ENCODE data around the gene NCDN. TPM values are rescaled to one million over a fixed set of nuclear protein-coding genes. Genes with fewer than 3 reads are reported as not detected.
"Not testable (repeated sequence)": the region's sequence is repeated elsewhere in the genome, so short reads cannot be mapped to it uniquely, and the experiment has no call there.

Gene NCDN
- total and polyA plus RNA-seq, 2 donors (not counting 1 experiment from before 2014, with no cell fraction given): 18.1 to 33.2 TPM

DNA sequence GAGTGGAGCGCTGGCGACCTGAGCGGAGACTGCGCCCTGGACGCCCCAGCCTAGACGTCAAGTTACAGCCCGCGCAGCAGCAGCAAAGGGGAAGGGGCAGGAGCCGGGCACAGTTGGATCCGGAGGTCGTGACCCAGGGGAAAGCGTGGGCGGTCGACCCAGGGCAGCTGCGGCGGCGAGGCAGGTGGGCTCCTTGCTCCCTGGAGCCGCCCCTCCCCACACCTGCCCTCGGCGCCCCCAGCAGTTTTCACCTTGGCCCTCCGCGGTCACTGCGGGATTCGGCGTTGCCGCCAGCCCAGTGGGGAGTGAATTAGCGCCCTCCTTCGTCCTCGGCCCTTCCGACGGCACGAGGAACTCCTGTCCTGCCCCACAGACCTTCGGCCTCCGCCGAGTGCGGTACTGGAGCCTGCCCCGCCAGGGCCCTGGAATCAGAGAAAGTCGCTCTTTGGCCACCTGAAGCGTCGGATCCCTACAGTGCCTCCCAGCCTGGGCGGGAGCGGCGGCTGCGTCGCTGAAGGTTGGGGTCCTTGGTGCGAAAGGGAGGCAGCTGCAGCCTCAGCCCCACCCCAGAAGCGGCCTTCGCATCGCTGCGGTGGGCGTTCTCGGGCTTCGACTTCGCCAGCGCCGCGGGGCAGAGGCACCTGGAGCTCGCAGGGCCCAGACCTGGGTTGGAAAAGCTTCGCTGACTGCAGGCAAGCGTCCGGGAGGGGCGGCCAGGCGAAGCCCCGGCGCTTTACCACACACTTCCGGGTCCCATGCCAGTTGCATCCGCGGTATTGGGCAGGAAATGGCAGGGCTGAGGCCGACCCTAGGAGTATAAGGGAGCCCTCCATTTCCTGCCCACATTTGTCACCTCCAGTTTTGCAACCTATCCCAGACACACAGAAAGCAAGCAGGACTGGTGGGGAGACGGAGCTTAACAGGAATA lies 19.7 kb downstream of the NCDN start:
- no peaks in the 10 kb centered on the region for H3K79me2 ChIP-seq (ENCODE audit: control insufficient read depth, insufficient read depth, low read length)
- no peak for DNase-seq (ENCODE audit: low read depth in 2 of 2)
- no peak overlapping the region for H3K9ac ChIP-seq (ENCODE audit: insufficient read depth, low read length)
- H3K9me3 ChIP-seq (ENCODE audit: control insufficient read depth, insufficient read depth, low read depth, low read length): no peaks in the 10 kb centered on the region
- H2AFZ ChIP-seq (ENCODE audit: low read length): peak overlapping the region; percentile 73
- H3K4me2 ChIP-seq (ENCODE audit: extremely low read depth, insufficient read depth, low read length): peak overlapping the region; percentile 65
- peak overlapping the region in 3 of 4 experiments; percentile 12 to 22 (median 13) for H3K4me3 ChIP-seq (replicated peaks in 1 of 4; ENCODE audit: control extremely low read depth in 1 of 4, insufficient read depth in 1 of 4, low read depth in 3 of 4, low read length in 4 of 4)
- H3K27ac ChIP-seq (ENCODE audit: insufficient read depth, low read length): no peak overlapping the region
- H3K27me3 ChIP-seq (ENCODE audit: control insufficient read depth, insufficient read depth, low read length): peaks cover 12% of the 10 kb centered on the region
- H4K20me1 ChIP-seq (ENCODE audit: control insufficient read depth, extremely low read depth, insufficient read depth, low read length): no peaks in the 10 kb centered on the region
- no peaks in the 10 kb centered on the region for H3K36me3 ChIP-seq (ENCODE audit: control insufficient read depth, insufficient read depth, low read length)
- no peaks in the 10 kb centered on the region for H3K4me1 ChIP-seq (ENCODE audit: control insufficient read depth, extremely low read depth, insufficient read depth, low read length)
- TF ChIP-seq EZH2 (IDR thresholded peaks at IDR 0.05; ENCODE audit: low read length, missing control alignments): no peak
- TF ChIP-seq, protein P1, sequence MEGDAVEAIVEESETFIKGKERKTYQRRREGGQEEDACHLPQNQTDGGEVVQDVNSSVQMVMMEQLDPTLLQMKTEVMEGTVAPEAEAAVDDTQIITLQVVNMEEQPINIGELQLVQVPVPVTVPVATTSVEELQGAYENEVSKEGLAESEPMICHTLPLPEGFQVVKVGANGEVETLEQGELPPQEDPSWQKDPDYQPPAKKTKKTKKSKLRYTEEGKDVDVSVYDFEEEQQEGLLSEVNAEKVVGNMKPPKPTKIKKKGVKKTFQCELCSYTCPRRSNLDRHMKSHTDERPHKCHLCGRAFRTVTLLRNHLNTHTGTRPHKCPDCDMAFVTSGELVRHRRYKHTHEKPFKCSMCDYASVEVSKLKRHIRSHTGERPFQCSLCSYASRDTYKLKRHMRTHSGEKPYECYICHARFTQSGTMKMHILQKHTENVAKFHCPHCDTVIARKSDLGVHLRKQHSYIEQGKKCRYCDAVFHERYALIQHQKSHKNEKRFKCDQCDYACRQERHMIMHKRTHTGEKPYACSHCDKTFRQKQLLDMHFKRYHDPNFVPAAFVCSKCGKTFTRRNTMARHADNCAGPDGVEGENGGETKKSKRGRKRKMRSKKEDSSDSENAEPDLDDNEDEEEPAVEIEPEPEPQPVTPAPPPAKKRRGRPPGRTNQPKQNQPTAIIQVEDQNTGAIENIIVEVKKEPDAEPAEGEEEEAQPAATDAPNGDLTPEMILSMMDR (conservative IDR thresholded peaks at IDR 0.05 in 1 of 2, IDR thresholded peaks at IDR 0.05 in 1 of 2; ENCODE audit: low read depth in 1 of 2, low read length in 2 of 2): no peak

DNA sequence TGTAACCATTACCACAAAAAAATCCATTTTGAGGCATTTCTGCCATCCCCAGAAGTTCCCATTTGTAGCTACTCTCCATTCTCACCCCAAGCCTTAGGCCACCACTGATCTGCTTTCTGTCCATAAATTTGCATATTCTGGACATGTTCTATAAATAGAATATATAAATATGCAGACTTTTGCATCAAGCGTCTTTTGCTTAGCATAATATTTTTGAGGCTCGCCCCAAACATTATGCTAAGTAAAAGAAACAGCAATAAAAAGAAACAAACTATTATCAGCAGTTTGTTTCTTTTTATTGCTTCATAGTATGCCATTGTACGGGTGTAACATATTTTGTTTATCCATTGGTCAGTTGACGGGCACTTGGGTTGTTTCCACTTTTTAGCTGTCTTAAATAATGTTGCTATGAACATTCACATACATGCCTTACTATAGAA lies 23.4 kb downstream of the NCDN start:
- H4K20me1 ChIP-seq (ENCODE audit: control insufficient read depth, extremely low read depth, insufficient read depth, low read length): no peaks in the 10 kb centered on the region
- H3K27ac ChIP-seq (ENCODE audit: insufficient read depth, low read length): no peak overlapping the region
- H3K4me1 ChIP-seq (ENCODE audit: control insufficient read depth, extremely low read depth, insufficient read depth, low read length): no peaks in the 10 kb centered on the region
- no peaks in the 10 kb centered on the region for H3K79me2 ChIP-seq (ENCODE audit: control insufficient read depth, insufficient read depth, low read length)
- H2AFZ ChIP-seq (ENCODE audit: low read length): no peak overlapping the region
- H3K27me3 ChIP-seq (ENCODE audit: control insufficient read depth, insufficient read depth, low read length): peaks cover 7% of the 10 kb centered on the region
- no peak overlapping the region for H3K4me2 ChIP-seq (ENCODE audit: extremely low read depth, insufficient read depth, low read length)
- no peaks in the 10 kb centered on the region for H3K36me3 ChIP-seq (ENCODE audit: control insufficient read depth, insufficient read depth, low read length)
- H3K4me3 ChIP-seq (replicated peaks in 1 of 4; ENCODE audit: control extremely low read depth in 1 of 4, insufficient read depth in 1 of 4, low read depth in 3 of 4, low read length in 4 of 4): no peak overlapping the region
- H3K9me3 ChIP-seq (ENCODE audit: control insufficient read depth, insufficient read depth, low read depth, low read length): no peaks in the 10 kb centered on the region
- TF ChIP-seq, protein P1 (conservative IDR thresholded peaks at IDR 0.05 in 1 of 2, IDR thresholded peaks at IDR 0.05 in 1 of 2; ENCODE audit: low read depth in 1 of 2, low read length in 2 of 2): no peak
- no peak for TF ChIP-seq EZH2 (IDR thresholded peaks at IDR 0.05; ENCODE audit: low read length, missing control alignments)
- H3K9ac ChIP-seq (ENCODE audit: insufficient read depth, low read length): no peak overlapping the region
- DNase-seq (ENCODE audit: low read depth in 2 of 2): no peak

DNA sequence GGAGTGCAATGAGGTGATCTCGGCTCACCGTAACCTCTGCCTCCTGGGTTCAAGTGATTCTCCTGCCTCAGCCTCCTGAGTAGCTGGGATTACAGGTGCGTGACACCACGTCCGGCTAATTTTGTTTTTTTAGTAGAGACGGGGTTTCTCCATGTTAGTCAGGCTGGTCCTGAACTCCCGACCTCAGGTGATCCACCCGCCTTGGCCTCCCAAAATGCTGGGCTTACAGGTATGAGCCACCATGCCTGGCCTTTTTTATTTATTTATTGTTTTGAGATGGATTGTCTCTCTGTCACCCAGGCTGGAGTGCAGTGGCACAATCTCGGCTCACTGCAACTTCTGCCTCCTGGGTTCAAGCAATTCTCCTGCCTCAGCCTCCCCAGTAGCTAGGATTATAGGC lies 24.0 kb downstream of the NCDN start:
- not testable (repeated sequence) for H3K36me3 ChIP-seq (ENCODE audit: control insufficient read depth, insufficient read depth, low read length); H3K9ac ChIP-seq (ENCODE audit: insufficient read depth, low read length); H3K9me3 ChIP-seq (ENCODE audit: control insufficient read depth, insufficient read depth, low read depth, low read length); H2AFZ ChIP-seq (ENCODE audit: low read length); H3K27ac ChIP-seq (ENCODE audit: insufficient read depth, low read length); DNase-seq (ENCODE audit: low read depth in 2 of 2); H3K27me3 ChIP-seq (ENCODE audit: control insufficient read depth, insufficient read depth, low read length); H3K4me1 ChIP-seq (ENCODE audit: control insufficient read depth, extremely low read depth, insufficient read depth, low read length); H3K4me2 ChIP-seq (ENCODE audit: extremely low read depth, insufficient read depth, low read length); H4K20me1 ChIP-seq (ENCODE audit: control insufficient read depth, extremely low read depth, insufficient read depth, low read length); H3K4me3 ChIP-seq (replicated peaks in 1 of 4; ENCODE audit: control extremely low read depth in 1 of 4, insufficient read depth in 1 of 4, low read depth in 3 of 4, low read length in 4 of 4); H3K79me2 ChIP-seq (ENCODE audit: control insufficient read depth, insufficient read depth, low read length)

All from fibroblast of lung (primary cell).